Stomach smooth muscle (tissue), 2 donors: ENCODE measurements around the gene ITGB8.

Experiments
- H3K27ac ChIP-seq: one replicate; pipeline ENCODE4 v1.7.0; 2013; ENCODE audit warnings: mild to moderate bottlenecking, low read length, inconsistent platforms
- H3K27me3 ChIP-seq, 2 donors: one replicate each; pipeline ENCODE4 v1.7.0; 2013; ENCODE audit warnings: low read length in 2 of 2; ENCODE audit not compliant: insufficient read depth in 2 of 2, control insufficient read depth in 1 of 2
- H3K36me3 ChIP-seq, 2 donors: one replicate each; pipeline ENCODE4 v1.7.0; 2013; ENCODE audit warnings: low read length in 2 of 2; ENCODE audit not compliant: control insufficient read depth in 2 of 2, insufficient read depth in 2 of 2
- H3K4me1 ChIP-seq: one replicate; pipeline ENCODE4 v1.7.0; 2013; ENCODE audit warnings: low read length; ENCODE audit not compliant: control insufficient read depth, insufficient read depth
- H3K4me3 ChIP-seq, 2 donors: one replicate each; pipeline ENCODE4 v1.7.0; 2013; ENCODE audit warnings: low read length in 2 of 2
- H3K9ac ChIP-seq, 2 donors: one replicate each; pipeline ENCODE4 v1.7.0; 2013; ENCODE audit warnings: low read length in 2 of 2, mild to moderate bottlenecking in 1 of 2
- H3K9me3 ChIP-seq, 2 donors: one replicate each; pipeline ENCODE4 v1.7.0; 2013; ENCODE audit warnings: low read length in 2 of 2; ENCODE audit not compliant: control insufficient read depth in 2 of 2
- donor health status: healthy.
- donor health status: Pancreatic carcinoma.

Gene ITGB8

GRCh38 chr7:20310301-20310700 lies 20.4 kb upstream of the ITGB8 start:
- no peaks in the 10 kb centered on the region for H3K4me1 ChIP-seq
- no peak overlapping the region for H3K27ac ChIP-seq
- H3K36me3 ChIP-seq: no peaks in the 10 kb centered on the region
- no peaks in the 10 kb centered on the region for H3K9me3 ChIP-seq
- H3K9ac ChIP-seq: no peak overlapping the region
- H3K4me3 ChIP-seq: no peak overlapping the region
- no peaks in the 10 kb centered on the region for H3K27me3 ChIP-seq

GRCh38 chr7:20310963-20311742 lies 19.5 kb upstream of the ITGB8 start:
- Histone ChIP-seq H3K9me3 (no peaks in the 10 kb centered on the region), H3K4me3 (no peak overlapping the region), H3K27ac (no peak overlapping the region), H3K9ac (no peak overlapping the region), H3K27me3 (no peaks in the 10 kb centered on the region), H3K4me1 (no peaks in the 10 kb centered on the region), H3K36me3 (no peaks in the 10 kb centered on the region)

DNA sequence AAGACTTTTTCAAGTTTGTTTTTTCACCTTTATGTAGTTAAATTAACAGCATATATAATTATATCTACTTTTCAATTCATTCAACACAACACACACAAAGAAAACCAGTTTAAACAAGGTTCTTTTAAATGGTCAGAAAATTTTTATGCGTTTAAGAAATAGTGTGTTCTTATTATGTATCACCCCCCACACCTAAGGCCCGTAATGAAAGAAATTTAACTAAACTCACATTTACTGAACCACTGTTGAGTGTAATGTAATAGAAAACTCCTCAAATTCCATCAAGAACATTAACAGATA lies 19.0 kb upstream of the ITGB8 start:
- Histone ChIP-seq H3K4me1 (no peaks in the 10 kb centered on the region), H3K36me3 (no peaks in the 10 kb centered on the region), H3K27me3 (no peaks in the 10 kb centered on the region), H3K9me3 (no peaks in the 10 kb centered on the region), H3K27ac (no peak overlapping the region), H3K9ac (no peak overlapping the region), H3K4me3 (no peak overlapping the region)

DNA sequence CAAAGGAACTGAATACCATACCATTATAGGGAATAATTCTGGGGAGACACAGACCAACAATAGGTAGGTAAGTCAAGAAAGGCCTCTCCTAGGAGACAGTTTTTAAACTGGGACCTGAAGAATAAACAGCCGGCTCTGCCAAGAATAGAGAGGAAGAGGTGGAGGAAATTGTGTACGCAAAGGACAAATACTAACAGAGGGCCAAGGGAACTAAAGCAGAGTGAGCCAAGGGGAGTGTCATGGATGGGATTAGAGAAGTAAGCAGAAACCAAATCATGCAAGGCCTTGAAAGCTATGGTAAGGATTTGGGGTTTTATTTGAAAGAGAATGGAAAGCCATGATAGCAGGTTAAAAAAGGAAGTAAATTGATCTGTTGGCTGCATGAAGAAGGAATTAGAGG lies 18.1 kb upstream of the ITGB8 start:
- no peak overlapping the region for H3K4me3 ChIP-seq
- no peaks in the 10 kb centered on the region for H3K4me1 ChIP-seq
- H3K9ac ChIP-seq: no peak overlapping the region
- H3K27ac ChIP-seq: no peak overlapping the region
- no peaks in the 10 kb centered on the region for H3K27me3 ChIP-seq
- no peaks in the 10 kb centered on the region for H3K9me3 ChIP-seq
- H3K36me3 ChIP-seq: no peaks in the 10 kb centered on the region

- Histone ChIP-seq H3K4me3 (no peak overlapping the region), H3K27ac (no peak overlapping the region), H3K36me3 (no peaks in the 10 kb centered on the region), H3K4me1 (no peaks in the 10 kb centered on the region), H3K9ac (no peak overlapping the region), H3K9me3 (no peaks in the 10 kb centered on the region), H3K27me3 (no peaks in the 10 kb centered on the region)
Observed at GRCh38 chr7:20313626-20314025, 17.1 kb upstream of the ITGB8 start.

DNA sequence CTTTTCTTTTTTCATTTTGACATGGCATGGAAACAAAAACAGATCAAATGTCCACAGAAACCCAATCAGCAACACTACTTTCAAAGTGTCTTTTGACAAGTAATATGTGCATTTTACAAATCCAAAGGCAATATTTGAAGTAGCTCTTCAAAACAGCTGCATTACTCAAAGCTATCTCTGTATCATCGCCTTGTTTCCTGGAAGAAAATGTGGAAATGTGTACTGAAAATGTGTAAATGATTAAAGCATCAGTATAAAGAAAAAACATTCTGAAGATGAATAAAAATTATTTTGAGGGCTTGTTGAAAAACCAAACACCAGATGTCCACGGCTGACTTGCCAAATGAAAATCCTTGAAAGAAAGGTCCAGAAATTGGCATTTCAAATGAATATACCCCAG lies 16.5 kb upstream of the ITGB8 start:
- no peaks in the 10 kb centered on the region for H3K36me3 ChIP-seq
- no peak overlapping the region for H3K9ac ChIP-seq
- H3K27me3 ChIP-seq: no peaks in the 10 kb centered on the region
- H3K27ac ChIP-seq: no peak overlapping the region
- H3K4me3 ChIP-seq: no peak overlapping the region
- no peaks in the 10 kb centered on the region for H3K4me1 ChIP-seq
- no peaks in the 10 kb centered on the region for H3K9me3 ChIP-seq

GRCh38 chr7:20316706-20317105 lies 14.0 kb upstream of the ITGB8 start:
- H3K4me3 ChIP-seq: no peak overlapping the region
- no peak overlapping the region for H3K9ac ChIP-seq
- no peaks in the 10 kb centered on the region for H3K36me3 ChIP-seq
- H3K27me3 ChIP-seq: no peaks in the 10 kb centered on the region
- no peaks in the 10 kb centered on the region for H3K9me3 ChIP-seq
- no peaks in the 10 kb centered on the region for H3K4me1 ChIP-seq
- no peak overlapping the region for H3K27ac ChIP-seq

- H3K4me3 ChIP-seq: no peak overlapping the region
- no peak overlapping the region for H3K9ac ChIP-seq
- H3K27me3 ChIP-seq: no peaks in the 10 kb centered on the region
- no peaks in the 10 kb centered on the region for H3K36me3 ChIP-seq
- H3K27ac ChIP-seq: no peak overlapping the region
- H3K9me3 ChIP-seq: no peaks in the 10 kb centered on the region
- no peaks in the 10 kb centered on the region for H3K4me1 ChIP-seq
Observed at GRCh38 chr7:20317413-20317812, 13.3 kb upstream of the ITGB8 start.

GRCh38 chr7:20318933-20319332 lies 11.8 kb upstream of the ITGB8 start:
- no peaks in the 10 kb centered on the region for H3K9me3 ChIP-seq
- no peaks in the 10 kb centered on the region for H3K36me3 ChIP-seq
- no peak overlapping the region for H3K4me3 ChIP-seq
- H3K9ac ChIP-seq: no peak overlapping the region
- no peaks in the 10 kb centered on the region for H3K4me1 ChIP-seq
- no peak overlapping the region for H3K27ac ChIP-seq
- no peaks in the 10 kb centered on the region for H3K27me3 ChIP-seq

GRCh38 chr7:20320322-20320721 lies 10.4 kb upstream of the ITGB8 start:
- Histone ChIP-seq H3K9me3 (no peaks in the 10 kb centered on the region), H3K4me1 (no peaks in the 10 kb centered on the region), H3K27me3 (no peaks in the 10 kb centered on the region), H3K9ac (no peak overlapping the region), H3K36me3 (no peaks in the 10 kb centered on the region), H3K27ac (no peak overlapping the region), H3K4me3 (no peak overlapping the region)

DNA sequence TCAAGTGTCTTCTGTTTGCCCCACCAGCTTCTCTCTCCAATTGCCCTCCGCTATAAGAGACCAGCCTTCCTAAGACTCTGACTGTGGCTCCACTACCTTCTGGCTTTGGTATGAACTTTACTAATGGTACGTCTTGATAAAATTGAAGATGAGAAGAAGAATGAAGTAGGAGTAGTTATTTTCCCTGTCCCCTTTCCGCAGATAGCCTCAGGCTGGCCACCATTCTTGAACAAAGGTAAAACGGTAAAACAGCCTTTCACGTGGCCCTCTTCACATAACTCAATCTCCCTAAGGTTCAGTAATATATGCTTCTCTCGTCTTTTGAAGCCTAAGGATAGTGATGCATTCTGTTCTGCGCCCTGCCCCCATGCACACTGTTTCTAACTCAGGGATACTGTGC lies 9.9 kb upstream of the ITGB8 start:
- Histone ChIP-seq H3K27me3 (no peaks in the 10 kb centered on the region), H3K9me3 (no peaks in the 10 kb centered on the region), H3K36me3 (no peaks in the 10 kb centered on the region), H3K4me1 (no peaks in the 10 kb centered on the region), H3K9ac (no peak overlapping the region), H3K4me3 (no peak overlapping the region), H3K27ac (no peak overlapping the region)
